Activated CD4-positive, alpha-beta T cell treated with anti-CD3 and anti-CD28 coated beads, Interleukin-2, amount 10 ng/mL, durations not matched to agents 24 days and 14 days (primary cell): ENCODE results near the gene PRKCA. TPM values are rescaled to one million over a fixed set of nuclear protein-coding genes. Genes with fewer than 3 reads are reported as not detected.
"Not testable (repeated sequence)": the region's sequence is repeated elsewhere in the genome, so short reads cannot be mapped to it uniquely, and the experiment has no call there.

Experiments
- DNase-seq: peaks from one replicate; pipeline ENCODE4 v3.0.0; 2022
- H3K27ac Mint-ChIP-seq: one replicate; pipeline ENCODE4 v1.8.0; 2022; ENCODE audit warnings: mild to moderate bottlenecking, mixed read lengths
- H3K27me3 Mint-ChIP-seq: one replicate; pipeline ENCODE4 v1.8.0; 2022; ENCODE audit warnings: mixed read lengths
- H3K36me3 Mint-ChIP-seq: one replicate; pipeline ENCODE4 v1.8.0; 2022; ENCODE audit warnings: low read depth, mild to moderate bottlenecking, mixed read lengths
- H3K4me1 Mint-ChIP-seq: one replicate; pipeline ENCODE4 v1.8.0; 2021; ENCODE audit warnings: mixed read lengths
- H3K4me3 Mint-ChIP-seq: one replicate; pipeline ENCODE4 v1.8.0; 2022; ENCODE audit warnings: mild to moderate bottlenecking, moderate library complexity, mixed read lengths
- H3K9me3 Mint-ChIP-seq: one replicate; pipeline ENCODE4 v1.8.0; 2021; ENCODE audit warnings: mixed read lengths
- intact Hi-C: fragments of 100-400 bp; cut with micrococcal nuclease; formaldehyde crosslinking; loops from one replicate; pipeline ENCODE4 v1.15.1; 2023
- total RNA-seq: library from RNA; stranded (reverse); gene quantifications from 2 replicates; pipeline ENCODE4 v1.2.3, GENCODE V29; 2022

The PRKCA gene
- total RNA-seq, 1 donor from 2014 or later = 164 TPM

- H3K4me1 Mint-ChIP-seq = peaks cover 34% of the 10 kb centered on the region
- DNase-seq = no peak
- peaks cover 8% of the 10 kb centered on the region for H3K9me3 Mint-ChIP-seq
- H3K27me3 Mint-ChIP-seq = no peaks in the 10 kb centered on the region
- peaks cover 39% of the 10 kb centered on the region for H3K36me3 Mint-ChIP-seq
- H3K27ac Mint-ChIP-seq = no peak overlapping the region
- H3K4me3 Mint-ChIP-seq = no peak overlapping the region
- intact Hi-C loops = no loop called here
These were observed 173.6 kb downstream of the PRKCA start for GRCh38 chr17:66476014-66476413.

GRCh38 chr17:66477615-66478283 is 175.3 kb downstream of the PRKCA start:
- no peak for DNase-seq
- Mint-ChIP-seq H3K4me3 (no peak overlapping the region), H3K27ac (no peak overlapping the region), H3K4me1 (peaks cover 32% of the 10 kb centered on the region), H3K9me3 (peaks cover 8% of the 10 kb centered on the region), H3K27me3 (no peaks in the 10 kb centered on the region), H3K36me3 (peaks cover 38% of the 10 kb centered on the region)
- intact Hi-C loops = no loop called here

- H3K9me3 Mint-ChIP-seq, H3K27ac Mint-ChIP-seq, DNase-seq, H3K27me3 Mint-ChIP-seq, intact Hi-C loops, H3K4me3 Mint-ChIP-seq: not testable (repeated sequence)
- peaks cover 24% of the 10 kb centered on the region for H3K4me1 Mint-ChIP-seq
- H3K36me3 Mint-ChIP-seq = peaks cover 31% of the 10 kb centered on the region
These were observed 176.9 kb downstream of the PRKCA start for GRCh38 chr17:66479230-66479889.

- Mint-ChIP-seq H3K36me3 (peaks cover 32% of the 10 kb centered on the region), H3K9me3 (peaks cover 8% of the 10 kb centered on the region), H3K4me3 (no peak overlapping the region), H3K27me3 (no peaks in the 10 kb centered on the region), H3K27ac (peak overlapping the region; percentile 50), H3K4me1 (peaks cover 18% of the 10 kb centered on the region)
- no peak for DNase-seq
- intact Hi-C loops = no loop called here
These were observed 177.8 kb downstream of the PRKCA start for GRCh38 chr17:66480243-66480642.

GRCh38 chr17:66480802-66481201 is 178.4 kb downstream of the PRKCA start:
- Mint-ChIP-seq H3K27me3 (no peaks in the 10 kb centered on the region), H3K4me3 (no peak overlapping the region), H3K27ac (no peak overlapping the region), H3K4me1 (peaks cover 18% of the 10 kb centered on the region), H3K9me3 (peaks cover 8% of the 10 kb centered on the region), H3K36me3 (peaks cover 30% of the 10 kb centered on the region)
- intact Hi-C loops = no loop called here
- DNase-seq = no peak

- Mint-ChIP-seq H3K27me3 (no peaks in the 10 kb centered on the region), H3K27ac (no peak overlapping the region), H3K4me3 (no peak overlapping the region), H3K4me1 (peaks cover 18% of the 10 kb centered on the region), H3K36me3 (peaks cover 29% of the 10 kb centered on the region), H3K9me3 (peaks cover 8% of the 10 kb centered on the region)
- no peak for DNase-seq
- intact Hi-C loops = no loop called here
These were observed 178.9 kb downstream of the PRKCA start for GRCh38 chr17:66481271-66481670.

GRCh38 chr17:66483906-66484305 is 181.5 kb downstream of the PRKCA start:
- intact Hi-C loops = no loop called here
- no peaks in the 10 kb centered on the region for H3K27me3 Mint-ChIP-seq
- peaks cover 29% of the 10 kb centered on the region for H3K4me1 Mint-ChIP-seq
- H3K36me3 Mint-ChIP-seq = peaks cover 24% of the 10 kb centered on the region
- no peak overlapping the region for H3K27ac Mint-ChIP-seq
- no peak for DNase-seq
- H3K9me3 Mint-ChIP-seq = peaks cover 5% of the 10 kb centered on the region
- no peak overlapping the region for H3K4me3 Mint-ChIP-seq

- H3K27ac Mint-ChIP-seq = no peak overlapping the region
- H3K9me3 Mint-ChIP-seq = no peaks in the 10 kb centered on the region
- intact Hi-C loops = no loop called here
- no peak for DNase-seq
- H3K27me3 Mint-ChIP-seq = no peaks in the 10 kb centered on the region
- H3K36me3 Mint-ChIP-seq = peaks cover 19% of the 10 kb centered on the region
- no peak overlapping the region for H3K4me3 Mint-ChIP-seq
- peaks cover 25% of the 10 kb centered on the region for H3K4me1 Mint-ChIP-seq
These were observed 183.0 kb downstream of the PRKCA start for GRCh38 chr17:66485309-66485947.

GRCh38 chr17:66487121-66487520 is 184.7 kb downstream of the PRKCA start:
- DNase-seq = no peak
- Mint-ChIP-seq H3K27me3 (no peaks in the 10 kb centered on the region), H3K36me3 (peaks cover 21% of the 10 kb centered on the region), H3K27ac (no peak overlapping the region), H3K4me1 (peaks cover 32% of the 10 kb centered on the region), H3K4me3 (no peak overlapping the region), H3K9me3 (peaks cover 4% of the 10 kb centered on the region)
- intact Hi-C loops = no loop called here

GRCh38 chr17:66487981-66488468 is 185.6 kb downstream of the PRKCA start:
- no peak for DNase-seq
- peaks cover 23% of the 10 kb centered on the region for H3K36me3 Mint-ChIP-seq
- H3K9me3 Mint-ChIP-seq = peaks cover 4% of the 10 kb centered on the region
- H3K27ac Mint-ChIP-seq = no peak overlapping the region
- intact Hi-C loops = no loop called here
- H3K27me3 Mint-ChIP-seq = no peaks in the 10 kb centered on the region
- no peak overlapping the region for H3K4me3 Mint-ChIP-seq
- peaks cover 38% of the 10 kb centered on the region for H3K4me1 Mint-ChIP-seq

- intact Hi-C loops = no loop called here
- Mint-ChIP-seq H3K27ac (no peak overlapping the region), H3K9me3 (peaks cover 4% of the 10 kb centered on the region), H3K4me1 (peaks cover 46% of the 10 kb centered on the region), H3K27me3 (no peaks in the 10 kb centered on the region), H3K36me3 (peaks cover 23% of the 10 kb centered on the region), H3K4me3 (no peak overlapping the region)
- no peak for DNase-seq
These were observed 186.5 kb downstream of the PRKCA start for GRCh38 chr17:66488864-66489263.

GRCh38 chr17:66489576-66489975 is 187.2 kb downstream of the PRKCA start:
- DNase-seq, H3K9me3 Mint-ChIP-seq, H3K27me3 Mint-ChIP-seq, H3K4me3 Mint-ChIP-seq, intact Hi-C loops, H3K27ac Mint-ChIP-seq: not testable (repeated sequence)
- Mint-ChIP-seq H3K36me3 (peaks cover 28% of the 10 kb centered on the region), H3K4me1 (peaks cover 53% of the 10 kb centered on the region)

GRCh38 chr17:66491213-66491612 is 188.8 kb downstream of the PRKCA start:
- Mint-ChIP-seq H3K27ac (peak overlapping the region; percentile 80), H3K4me3 (peak overlapping the region; percentile 13), H3K9me3 (peaks cover 4% of the 10 kb centered on the region), H3K36me3 (peaks cover 33% of the 10 kb centered on the region), H3K27me3 (no peaks in the 10 kb centered on the region), H3K4me1 (peaks cover 54% of the 10 kb centered on the region)
- intact Hi-C loops = no loop called here
- peak; percentile 73 for DNase-seq

- peaks cover 33% of the 10 kb centered on the region for H3K36me3 Mint-ChIP-seq
- DNase-seq = no peak
- no peaks in the 10 kb centered on the region for H3K27me3 Mint-ChIP-seq
- no peak overlapping the region for H3K4me3 Mint-ChIP-seq
- H3K9me3 Mint-ChIP-seq = peaks cover 4% of the 10 kb centered on the region
- peak overlapping the region; percentile 80 for H3K27ac Mint-ChIP-seq
- H3K4me1 Mint-ChIP-seq = peaks cover 54% of the 10 kb centered on the region
- intact Hi-C loops = no loop called here
These were observed 189.3 kb downstream of the PRKCA start for GRCh38 chr17:66491665-66492064.
